Measurements from ENCODE around the gene PTCD3. TPM values are rescaled to one million over a fixed set of nuclear protein-coding genes. Genes with fewer than 3 reads are reported as not detected.
A peak's percentile ranks its signal among the peaks of the same experiment; 100 is the strongest.

PTCD3 gene
- 100 to 1,000 TPM; 180 to 191 TPM for total RNA-seq

DNA sequence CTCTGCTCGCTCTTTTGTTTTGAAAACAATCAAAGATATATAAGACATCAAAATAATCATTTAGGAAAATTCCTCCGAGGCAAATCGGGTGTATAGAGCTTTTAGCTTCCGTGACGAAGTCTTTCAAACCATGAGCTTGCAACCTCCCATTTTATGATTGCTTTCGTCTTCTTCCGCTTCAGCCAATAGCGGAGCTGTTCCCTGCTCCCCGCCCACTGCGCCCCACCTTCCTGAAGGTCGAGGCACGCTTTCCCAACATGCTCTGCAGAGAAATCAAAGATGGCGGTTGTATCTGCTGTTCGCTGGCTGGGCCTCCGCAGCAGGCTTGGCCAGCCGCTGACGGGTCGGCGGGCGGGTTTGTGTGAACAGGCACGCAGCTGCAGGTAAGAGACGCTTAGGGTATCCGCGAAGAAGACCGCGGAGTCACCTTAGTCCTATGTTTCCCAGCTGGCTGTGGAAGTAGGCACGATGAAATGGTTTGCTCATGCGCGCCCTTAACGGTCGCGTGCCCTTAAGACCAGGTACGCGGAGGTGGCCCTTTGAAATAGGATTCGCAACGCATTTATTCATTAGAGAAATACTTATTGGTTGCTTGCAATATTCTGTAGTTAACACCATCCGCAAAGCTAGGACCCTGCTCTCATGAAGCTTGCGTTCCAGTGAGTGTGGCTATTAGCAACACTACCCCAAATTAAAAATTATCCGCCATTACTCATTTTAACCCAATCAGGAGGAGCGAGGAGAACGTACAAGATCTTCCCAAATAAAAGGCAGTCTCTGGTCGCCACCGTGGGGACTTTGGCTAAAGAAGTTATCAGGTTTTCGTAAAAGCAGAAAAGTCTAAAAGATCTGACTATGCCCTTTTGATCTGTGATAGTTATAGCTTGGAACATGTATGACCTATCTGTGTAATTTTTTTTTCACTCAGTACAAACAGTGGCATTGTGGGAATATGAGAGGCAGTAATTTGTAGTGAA, at the start of gene PTCD3:
PTCD3 (plus strand) TSS at position 267 of the 977 bp plus-strand sequence; CDS start at position 280, 13 bp downstream.
- peaks cover 59% of the 10 kb centered on the region for H3K4me1 Mint-ChIP-seq (ENCODE audit: low read depth)
- POLR2A ChIA-PET = interaction anchor here (0.8 to 1.9 kb wide), 22 partner anchors 9 to 491 kb away, joined by 3 to 13 read pairs (median 4); partner anchors contain the start of genes IMMT and USP39
- peak within 1 kb of the TSS; percentile 86 for H3K4me3 Mint-ChIP-seq

DNA sequence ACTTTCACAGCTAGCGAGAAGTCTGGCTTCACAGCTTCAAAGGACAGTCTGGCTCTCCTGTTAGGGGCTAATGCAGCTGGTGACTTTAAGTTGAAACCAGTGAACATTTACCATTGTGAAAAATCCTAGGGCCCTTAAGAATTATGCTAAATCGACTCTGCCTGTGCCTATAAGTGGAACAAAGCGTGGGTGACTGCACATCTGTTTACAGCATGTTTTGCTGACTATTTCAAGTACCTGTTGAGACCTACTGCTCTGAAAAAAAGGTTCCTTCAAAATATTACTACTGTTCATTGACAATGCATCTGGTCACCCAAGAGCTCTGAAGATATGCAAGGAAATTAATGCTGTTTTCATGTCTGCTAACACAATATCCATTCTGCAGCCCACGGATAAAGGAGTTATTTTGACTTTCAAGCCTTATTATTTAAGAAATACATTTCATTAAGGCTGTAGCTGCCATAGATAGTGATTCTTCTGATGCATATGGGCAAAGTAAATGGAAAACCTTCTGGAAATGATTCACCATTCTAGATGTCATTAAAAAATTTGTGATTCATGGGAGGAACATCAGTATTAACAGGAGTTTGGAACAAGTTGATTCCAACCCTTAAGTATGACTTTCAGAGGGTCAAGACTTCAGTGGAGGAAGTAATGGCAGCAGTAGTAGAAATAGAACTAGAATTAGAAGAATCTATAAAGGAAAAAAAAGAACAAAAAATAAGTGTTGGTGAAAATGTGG, 49.3 kb upstream of the PTCD3 start:
- no peaks in the 10 kb centered on the region for H3K4me1 Mint-ChIP-seq (ENCODE audit: low read depth)
- no peaks in the 10 kb centered on the region for H3K9me3 Mint-ChIP-seq
- DNase-seq = no peak
- H3K27ac Mint-ChIP-seq = no peak overlapping the region
- no peaks in the 10 kb centered on the region for H3K27me3 Mint-ChIP-seq
- no peak for ATAC-seq
- ChIA-PET CTCF (interaction anchor here (1.3 kb wide), 1 partner anchor 31 kb away, joined by 4 read pairs; no protein-coding TSS in a partner anchor), POLR2A (interaction anchor here (1.1 kb wide), 1 partner anchor 49 kb away, joined by 3 read pairs; the partner anchor contains the start of genes POLR1A and PTCD3)
- H3K36me3 Mint-ChIP-seq (ENCODE audit: low read depth) = peaks cover 32% of the 10 kb centered on the region
- no peak overlapping the region for H3K4me3 Mint-ChIP-seq
- TF ChIP-seq, protein P1, sequence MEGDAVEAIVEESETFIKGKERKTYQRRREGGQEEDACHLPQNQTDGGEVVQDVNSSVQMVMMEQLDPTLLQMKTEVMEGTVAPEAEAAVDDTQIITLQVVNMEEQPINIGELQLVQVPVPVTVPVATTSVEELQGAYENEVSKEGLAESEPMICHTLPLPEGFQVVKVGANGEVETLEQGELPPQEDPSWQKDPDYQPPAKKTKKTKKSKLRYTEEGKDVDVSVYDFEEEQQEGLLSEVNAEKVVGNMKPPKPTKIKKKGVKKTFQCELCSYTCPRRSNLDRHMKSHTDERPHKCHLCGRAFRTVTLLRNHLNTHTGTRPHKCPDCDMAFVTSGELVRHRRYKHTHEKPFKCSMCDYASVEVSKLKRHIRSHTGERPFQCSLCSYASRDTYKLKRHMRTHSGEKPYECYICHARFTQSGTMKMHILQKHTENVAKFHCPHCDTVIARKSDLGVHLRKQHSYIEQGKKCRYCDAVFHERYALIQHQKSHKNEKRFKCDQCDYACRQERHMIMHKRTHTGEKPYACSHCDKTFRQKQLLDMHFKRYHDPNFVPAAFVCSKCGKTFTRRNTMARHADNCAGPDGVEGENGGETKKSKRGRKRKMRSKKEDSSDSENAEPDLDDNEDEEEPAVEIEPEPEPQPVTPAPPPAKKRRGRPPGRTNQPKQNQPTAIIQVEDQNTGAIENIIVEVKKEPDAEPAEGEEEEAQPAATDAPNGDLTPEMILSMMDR (IDR thresholded peaks at IDR 0.05) = no peak
- intact Hi-C loops (cut with micrococcal nuclease) = no loop called here

More for the DNA sequence above, at the start of gene PTCD3:
- H3K9me3 Mint-ChIP-seq = peaks cover 2% of the 10 kb centered on the region
- H3K36me3 Mint-ChIP-seq (ENCODE audit: low read depth) = peaks cover 66% of the 10 kb centered on the region
- peak; percentile 98 for DNase-seq
- peak within 1 kb of the TSS; percentile 98 for H3K27ac Mint-ChIP-seq
- no peaks in the 10 kb centered on the region for H3K27me3 Mint-ChIP-seq
- intact Hi-C loops (cut with micrococcal nuclease) = loop anchor here (10.0 kb wide), 1 partner anchor 79 kb away; no protein-coding TSS in a partner anchor
- CTCF ChIA-PET = interaction anchor here (1.1 to 2.1 kb wide), 8 partner anchors 9 to 469 kb away, joined by 3 to 7 read pairs (median 4); no protein-coding TSS in a partner anchor
- TF ChIP-seq, protein P1 (IDR thresholded peaks at IDR 0.05) = no peak
- ATAC-seq = peak; percentile 92

- H3K36me3 Mint-ChIP-seq (ENCODE audit: low read depth) = peaks cover 64% of the 10 kb centered on the region
- intact Hi-C loops (cut with micrococcal nuclease) = no loop called here
- no peaks in the 10 kb centered on the region for H3K27me3 Mint-ChIP-seq
- DNase-seq = no peak
- POLR2A ChIA-PET = no interaction called here
- no peak overlapping the region for H3K4me3 Mint-ChIP-seq
- no peak overlapping the region for H3K27ac Mint-ChIP-seq
- CTCF ChIA-PET = no interaction called here
- peaks cover 6% of the 10 kb centered on the region for H3K4me1 Mint-ChIP-seq (ENCODE audit: low read depth)
- no peak for ATAC-seq
- TF ChIP-seq, protein P1 (IDR thresholded peaks at IDR 0.05) = no peak
- H3K9me3 Mint-ChIP-seq = peaks cover 5% of the 10 kb centered on the region
Observed at GRCh38 chr2:86062043-86062442, 44.0 kb upstream of the PTCD3 start.

- Mint-ChIP-seq H3K27ac (no peak overlapping the region), H3K36me3 (ENCODE audit: low read depth) (peaks cover 74% of the 10 kb centered on the region), H3K4me1 (ENCODE audit: low read depth) (peaks cover 22% of the 10 kb centered on the region), H3K27me3 (no peaks in the 10 kb centered on the region), H3K9me3 (peaks cover 5% of the 10 kb centered on the region), H3K4me3 (no peak overlapping the region)
- ATAC-seq (no peak), DNase-seq (no peak)
- intact Hi-C loops (cut with micrococcal nuclease) = no loop called here
- POLR2A ChIA-PET = no interaction called here
- TF ChIP-seq, protein P1 (IDR thresholded peaks at IDR 0.05) = no peak
- CTCF ChIA-PET = interaction anchor here (1.0 to 1.5 kb wide), 2 partner anchors 16 to 38 kb away, joined by 3 read pairs; no protein-coding TSS in a partner anchor
Observed at GRCh38 chr2:86064006-86064405, 42.0 kb upstream of the PTCD3 start.
